Urinary bladder (tissue), 4 donors: ENCODE data around the gene DOK4. TPM values are rescaled to one million over a fixed set of nuclear protein-coding genes. Genes with fewer than 3 reads are reported as not detected.

ENCODE experiments used
- DNase-seq: peaks from one replicate; pipeline ENCODE4 v3.0.0-alpha.2; 2015; ENCODE audit errors: extremely low spot score
- H3K27ac ChIP-seq: one replicate; pipeline ENCODE4 v1.5.1; 2013; ENCODE audit warnings: low read depth, mild to moderate bottlenecking, moderate library complexity
- H3K36me3 ChIP-seq: one replicate; pipeline ENCODE4 v1.6.1; 2013; ENCODE audit warnings: mild to moderate bottlenecking, moderate library complexity; ENCODE audit not compliant: insufficient read depth
- H3K4me1 ChIP-seq: one replicate; pipeline ENCODE4 v1.6.1; 2013; ENCODE audit warnings: mild to moderate bottlenecking, moderate library complexity; ENCODE audit not compliant: insufficient read depth
- H3K4me3 ChIP-seq: one replicate; pipeline ENCODE4 v1.5.1; 2013; ENCODE audit warnings: low read depth, low read length
- WGBS: extraction: QIAGEN DNeasy Blood & Tissue Kit; methylation state at CpG from one replicate; pipeline ENCODE4 v1.1.7; 2013; 5-methylcytosine and 5-hydroxymethylcytosine counted together
- polyA plus RNA-seq: library from polyadenylated mRNA; stranded (reverse); fragments of 200-250 nt; gene quantifications from one replicate; pipeline ENCODE4 v1.2.3, GENCODE V29; 2013
- total RNA-seq: library from RNA; depleted of rRNA; stranded (reverse); fragments of >200 nt; gene quantifications from one replicate; pipeline ENCODE4 v1.2.3, GENCODE V29; 2014
- donor health status: healthy with polysubstance abuse.
- donor health status: healthy.

DOK4 gene
- total and polyA plus RNA-seq, 2 donors, result 11.8 to 21.3 TPM

GRCh38 chr16:57482845-57483545 lies 3.3 kb downstream of the DOK4 start:
- H3K36me3 ChIP-seq, result no peaks in the 10 kb centered on the region
- WGBS, result 78% methylated on average over 14 of the region's 14 CpGs
- no peak for DNase-seq
- no peak overlapping the region for H3K27ac ChIP-seq
- no peaks in the 10 kb centered on the region for H3K4me1 ChIP-seq
- no peak overlapping the region for H3K4me3 ChIP-seq

- no peak for DNase-seq
- 93% methylated on average over 4 of the region's 4 CpGs for WGBS
- no peaks in the 10 kb centered on the region for H3K36me3 ChIP-seq
- H3K4me3 ChIP-seq, result no peak overlapping the region
- no peak overlapping the region for H3K27ac ChIP-seq
- no peaks in the 10 kb centered on the region for H3K4me1 ChIP-seq
Observed at GRCh38 chr16:57481421-57481820, 4.9 kb downstream of the DOK4 start.

- DNase-seq, result no peak
- H3K27ac ChIP-seq, result no peak overlapping the region
- 64% methylated on average over 6 of the region's 6 CpGs for WGBS
- H3K4me3 ChIP-seq, result no peak overlapping the region
- H3K36me3 ChIP-seq, result no peaks in the 10 kb centered on the region
- no peaks in the 10 kb centered on the region for H3K4me1 ChIP-seq
Observed at GRCh38 chr16:57480754-57481230, 5.5 kb downstream of the DOK4 start.

- Histone ChIP-seq H3K4me1 (no peaks in the 10 kb centered on the region), H3K36me3 (no peaks in the 10 kb centered on the region), H3K27ac (no peak overlapping the region), H3K4me3 (peak overlapping the region; percentile 38)
- no peak for DNase-seq
- WGBS, result 33% methylated on average over 15 of the region's 15 CpGs
Observed at GRCh38 chr16:57479976-57480753, 6.1 kb downstream of the DOK4 start.

- DNase-seq, result no peak
- WGBS, result 21% methylated on average over 36 of the region's 36 CpGs
- peak overlapping the region; percentile 38 for H3K4me3 ChIP-seq
- H3K4me1 ChIP-seq, result no peaks in the 10 kb centered on the region
- H3K36me3 ChIP-seq, result no peaks in the 10 kb centered on the region
- no peak overlapping the region for H3K27ac ChIP-seq
Observed at GRCh38 chr16:57479205-57479975, 6.9 kb downstream of the DOK4 start.

GRCh38 chr16:57478396-57479204 lies 7.7 kb downstream of the DOK4 start:
- DNase-seq, result no peak
- Histone ChIP-seq H3K36me3 (no peaks in the 10 kb centered on the region), H3K27ac (no peak overlapping the region), H3K4me1 (no peaks in the 10 kb centered on the region), H3K4me3 (peak overlapping the region; percentile 38)
- WGBS, result 53% methylated on average over 15 of the region's 15 CpGs

GRCh38 chr16:57477531-57478202 lies 8.6 kb downstream of the DOK4 start:
- WGBS, result 69% methylated on average over 9 of the region's 9 CpGs
- Histone ChIP-seq H3K36me3 (no peaks in the 10 kb centered on the region), H3K4me3 (no peak overlapping the region), H3K4me1 (no peaks in the 10 kb centered on the region), H3K27ac (no peak overlapping the region)
- DNase-seq, result no peak

GRCh38 chr16:57476546-57477410 lies 9.5 kb downstream of the DOK4 start:
- Histone ChIP-seq H3K27ac (no peak overlapping the region), H3K4me1 (no peaks in the 10 kb centered on the region), H3K4me3 (no peak overlapping the region), H3K36me3 (no peaks in the 10 kb centered on the region)
- no peak for DNase-seq
- 88% methylated on average over 6 of the region's 6 CpGs for WGBS

- Histone ChIP-seq H3K4me3 (no peak overlapping the region), H3K36me3 (no peaks in the 10 kb centered on the region), H3K4me1 (no peaks in the 10 kb centered on the region), H3K27ac (no peak overlapping the region)
- DNase-seq, result no peak
- 22% methylated on average over 12 of the region's 12 CpGs for WGBS
Observed at GRCh38 chr16:57475711-57476339, 10.5 kb downstream of the DOK4 start.

GRCh38 chr16:57474671-57475661 lies 11.3 kb downstream of the DOK4 start:
- 84% methylated on average over 30 of the region's 30 CpGs for WGBS
- DNase-seq, result no peak
- Histone ChIP-seq H3K27ac (no peak overlapping the region), H3K36me3 (no peaks in the 10 kb centered on the region), H3K4me1 (no peaks in the 10 kb centered on the region), H3K4me3 (no peak overlapping the region)

GRCh38 chr16:57473906-57474305 lies 12.4 kb downstream of the DOK4 start:
- no peak overlapping the region for H3K4me3 ChIP-seq
- H3K4me1 ChIP-seq, result no peaks in the 10 kb centered on the region
- 77% methylated on average over 8 of the region's 8 CpGs for WGBS
- no peak for DNase-seq
- no peak overlapping the region for H3K27ac ChIP-seq
- H3K36me3 ChIP-seq, result peaks cover 3% of the 10 kb centered on the region
